GM18861 (cell line): ENCODE measurements around the gene PRAMEF14.
"Not testable (repeated sequence)": the region's sequence is repeated elsewhere in the genome, so short reads cannot be mapped to it uniquely, and the experiment has no call there.

Experiments used
- ATAC-seq: cut with Tn5 transposase; IDR thresholded peaks from one replicate; pipeline ENCODE4 v1.9.1; 2021; ENCODE audit not compliant: unreplicated experiment

Gene PRAMEF14

GRCh38 chr1:13347034-13347433 is at the start of gene PRAMEF14:
Gene PRAMEF14, minus strand, starts transcription at chr1:13347134. Its CDS starts 1,820 bp downstream, at chr1:13345314.
- ATAC-seq, result not testable (repeated sequence)

- not testable (repeated sequence) for ATAC-seq
Measured at GRCh38 chr1:13395311-13395710, 48.4 kb upstream of the PRAMEF14 start.

- ATAC-seq, result not testable (repeated sequence)
Measured at GRCh38 chr1:13394761-13395160, 47.8 kb upstream of the PRAMEF14 start.

- not testable (repeated sequence) for ATAC-seq
Measured at GRCh38 chr1:13393004-13393403, 46.1 kb upstream of the PRAMEF14 start.

- ATAC-seq, result not testable (repeated sequence)
Measured at GRCh38 chr1:13389332-13389731, 42.4 kb upstream of the PRAMEF14 start, which contains the start of gene PRAMEF17. Gene PRAMEF17, plus strand, starts transcription at chr1:13389632. Its CDS starts 26 bp downstream, at chr1:13389658.

- ATAC-seq, result not testable (repeated sequence)
Measured at GRCh38 chr1:13380380-13380779, 33.4 kb upstream of the PRAMEF14 start.

- not testable (repeated sequence) for ATAC-seq
Measured at GRCh38 chr1:13378983-13379382, 32.0 kb upstream of the PRAMEF14 start.

- not testable (repeated sequence) for ATAC-seq
Measured at GRCh38 chr1:13368544-13368943, 21.6 kb upstream of the PRAMEF14 start.

GRCh38 chr1:13366536-13366935 is 19.6 kb upstream of the PRAMEF14 start:
- not testable (repeated sequence) for ATAC-seq

- not testable (repeated sequence) for ATAC-seq
Measured at GRCh38 chr1:13364928-13365327, 18.0 kb upstream of the PRAMEF14 start.

- not testable (repeated sequence) for ATAC-seq
Measured at GRCh38 chr1:13362364-13362763, 15.4 kb upstream of the PRAMEF14 start.

GRCh38 chr1:13356774-13357173 is 9.8 kb upstream of the PRAMEF14 start:
- ATAC-seq, result not testable (repeated sequence)

GRCh38 chr1:13354475-13354874 is 7.5 kb upstream of the PRAMEF14 start:
- ATAC-seq, result not testable (repeated sequence)

GRCh38 chr1:13353476-13353875 is 6.5 kb upstream of the PRAMEF14 start:
- not testable (repeated sequence) for ATAC-seq

- not testable (repeated sequence) for ATAC-seq
Measured at GRCh38 chr1:13342496-13342895, 4.4 kb downstream of the PRAMEF14 start.

GRCh38 chr1:13315281-13315680 is 31.7 kb downstream of the PRAMEF14 start, which contains the start of gene PRAMEF15:
Gene PRAMEF15, plus strand, starts transcription at chr1:13315581. Its CDS starts 2,827 bp downstream, at chr1:13318408.
- not testable (repeated sequence) for ATAC-seq

GRCh38 chr1:13303239-13303638 is 43.7 kb downstream of the PRAMEF14 start, which contains the start of gene PRAMEF33:
Gene PRAMEF33, plus strand, starts transcription at chr1:13303539. Its CDS starts 2,416 bp downstream, at chr1:13305955.
- not testable (repeated sequence) for ATAC-seq

- ATAC-seq, result not testable (repeated sequence)
Measured at GRCh38 chr1:13302197-13302596, 44.7 kb downstream of the PRAMEF14 start.

- not testable (repeated sequence) for ATAC-seq
Measured at GRCh38 chr1:13298699-13299098, 48.2 kb downstream of the PRAMEF14 start.

GRCh38 chr1:13297216-13297931 is 49.6 kb downstream of the PRAMEF14 start:
- ATAC-seq, result not testable (repeated sequence)
